Activated CD8-positive, alpha-beta T cell treated with anti-CD3 and anti-CD28 coated beads for 36 hours (primary cell): ENCODE results near the gene MCIDAS. TPM values are rescaled to one million over a fixed set of nuclear protein-coding genes. Genes with fewer than 3 reads are reported as not detected.
A peak's percentile ranks its signal among the peaks of the same experiment; 100 is the strongest.

Source experiments
- ATAC-seq: fragments of 200-7000 bp; cut with Tn5 transposase; one replicate; pipeline ENCODE4 v1.10.0; 2021; ENCODE audit warnings: mild to moderate bottlenecking, moderate library complexity
- CTCF ChIA-PET: fragments of 350-600 bp; sonication (Branson Sonifier 250); formaldehyde crosslinking; loops from one replicate; lab custom pipeline; 2021; ENCODE audit warnings: antibody characterized with exemption; lab: Charles Lee
- POLR2A ChIA-PET: fragments of 350-600 bp; sonication (Branson Sonifier 250); formaldehyde crosslinking; loops from one replicate; lab custom pipeline; 2021; ENCODE audit warnings: antibody characterized with exemption; lab: Charles Lee
- DNase-seq: peaks from one replicate; pipeline ENCODE4 v3.0.0-alpha.2; 2020
- H3K27ac Mint-ChIP-seq: one replicate; pipeline ENCODE4 v1.8.0; 2021; ENCODE audit warnings: mild to moderate bottlenecking, mixed read lengths
- H3K27me3 Mint-ChIP-seq: one replicate; pipeline ENCODE4 v1.8.0; 2021; ENCODE audit warnings: mixed read lengths
- H3K36me3 Mint-ChIP-seq: one replicate; pipeline ENCODE4 v1.8.0; 2021; ENCODE audit warnings: low read depth, mixed read lengths
- H3K4me1 Mint-ChIP-seq: one replicate; pipeline ENCODE4 v1.8.0; 2021; ENCODE audit warnings: low read depth, mixed read lengths
- H3K4me3 Mint-ChIP-seq: one replicate; pipeline ENCODE4 v1.8.0; 2021; ENCODE audit warnings: mild to moderate bottlenecking, moderate library complexity, mixed read lengths
- H3K9me3 Mint-ChIP-seq: one replicate; pipeline ENCODE4 v1.8.0; 2021; ENCODE audit warnings: mixed read lengths
- CTCF ChIP-seq: fragments of 200-600 bp; IDR thresholded peaks from one replicate; pipeline ENCODE4 v1.8.0; 2022; ENCODE audit warnings: antibody characterized with exemption, mild to moderate bottlenecking
- intact Hi-C: fragments of 100-400 bp; cut with micrococcal nuclease; formaldehyde crosslinking; loops from one replicate; pipeline ENCODE4 v1.10.0; 2022
- total RNA-seq, 2 experiments: library from RNA; stranded (reverse); gene quantifications; one replicate each; pipeline ENCODE4 v1.2.3, GENCODE V29; 2021

The MCIDAS gene
- under 1 TPM in 1 of 2 experiments, not detected in 1; 0.18 TPM for total RNA-seq

DNA sequence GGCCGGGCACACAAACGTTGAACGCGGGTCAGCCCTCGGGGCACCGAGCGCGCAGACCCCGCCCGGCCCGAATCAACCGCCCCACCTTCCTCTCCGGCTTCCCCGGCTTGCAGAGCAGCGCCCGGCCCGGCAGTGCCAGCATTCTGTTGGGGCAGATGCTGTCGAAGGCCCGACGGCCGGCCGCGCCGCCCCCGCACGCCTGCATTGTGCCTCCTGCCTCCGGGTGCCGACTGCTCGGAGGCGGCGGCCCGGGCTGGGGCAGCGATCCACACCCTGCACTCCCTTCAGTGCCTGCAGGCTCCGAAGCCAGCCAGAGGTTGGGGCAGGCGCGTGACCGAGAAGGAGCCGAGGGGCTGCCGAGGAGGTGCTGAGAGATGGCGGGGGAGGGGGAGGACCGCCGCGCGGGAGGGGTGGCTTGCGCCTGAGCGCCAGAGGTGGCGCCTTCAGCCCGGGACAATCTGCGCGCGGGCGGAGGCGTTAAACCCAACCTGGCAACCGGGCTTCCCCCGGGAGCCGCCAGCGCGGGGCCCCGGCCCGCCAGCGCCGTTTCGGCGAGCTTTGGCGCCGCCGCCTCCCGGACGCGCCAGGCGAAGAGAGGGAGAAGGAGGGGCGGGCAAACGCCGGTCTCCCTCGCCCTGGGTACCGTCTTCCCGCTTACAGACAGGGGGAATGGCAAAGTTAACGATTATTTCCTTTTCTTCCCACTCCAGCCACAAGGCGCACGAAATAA is at the start of gene MCIDAS:
TSS of gene MCIDAS (minus strand) at position 382 of the 730 bp plus-strand sequence. CDS start at position 205, 177 bp downstream.
- ATAC-seq (peak; percentile 65), DNase-seq (peak; percentile 84)
- ChIA-PET CTCF (interaction anchor here (1.0 to 9.6 kb wide), 11 partner anchors 8 to 81 kb away, joined by 3 to 51 read pairs (median 5); partner anchors contain the start of genes DHX29, GPX8 and MTREX), POLR2A (interaction anchor here (1.0 to 1.5 kb wide), 3 partner anchors 10 to 80 kb away, joined by 3 to 6 read pairs (median 3); partner anchors contain the start of genes DHX29 and MTREX)
- Mint-ChIP-seq H3K4me1 (peaks cover 34% of the 10 kb centered on the region), H3K36me3 (peaks cover 2% of the 10 kb centered on the region), H3K9me3 (no peaks in the 10 kb centered on the region), H3K27ac (no peak within 1 kb of the TSS), H3K4me3 (peak within 1 kb of the TSS; percentile 62), H3K27me3 (peaks cover 88% of the 10 kb centered on the region)
- intact Hi-C loops = loop anchor here (5.0 kb wide), 1 partner anchor 80 kb away; the partner anchor contains the start of genes DHX29 and MTREX
- TF ChIP-seq CTCF = no peak

- ChIA-PET CTCF (no interaction called here), POLR2A (no interaction called here)
- H3K9me3 Mint-ChIP-seq = no peaks in the 10 kb centered on the region
- H3K27me3 Mint-ChIP-seq = no peaks in the 10 kb centered on the region
- TF ChIP-seq CTCF = no peak
- no peak for ATAC-seq
- no peaks in the 10 kb centered on the region for H3K4me1 Mint-ChIP-seq
- no peak overlapping the region for H3K4me3 Mint-ChIP-seq
- H3K27ac Mint-ChIP-seq = no peak overlapping the region
- H3K36me3 Mint-ChIP-seq = peaks cover 40% of the 10 kb centered on the region
- DNase-seq = no peak
- intact Hi-C loops = no loop called here
Observed at GRCh38 chr5:55276771-55277170, 49.7 kb upstream of the MCIDAS start.

DNA sequence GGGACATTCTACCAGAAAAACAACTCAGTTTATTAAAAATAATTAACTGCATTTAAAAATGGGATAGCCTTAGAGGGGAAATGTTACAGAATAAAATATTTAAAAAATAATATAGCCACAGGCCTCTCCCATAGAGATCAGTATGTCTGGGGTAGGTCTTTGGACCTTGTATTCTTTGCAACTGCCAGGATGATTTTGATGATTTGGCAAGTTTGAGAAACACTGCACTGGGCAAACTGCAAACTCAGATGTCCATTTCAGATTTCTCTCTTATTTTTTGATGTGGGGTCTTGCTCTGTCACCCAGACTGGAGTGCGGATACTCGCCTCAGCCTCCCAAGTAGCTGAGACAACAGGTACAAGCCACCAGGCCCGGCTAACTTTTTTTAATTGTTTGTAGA is 31.2 kb upstream of the MCIDAS start:
- no peak for ATAC-seq
- Mint-ChIP-seq H3K27ac (no peak overlapping the region), H3K36me3 (peaks cover 17% of the 10 kb centered on the region), H3K9me3 (no peaks in the 10 kb centered on the region), H3K4me3 (no peak overlapping the region), H3K4me1 (peaks cover 2% of the 10 kb centered on the region), H3K27me3 (no peaks in the 10 kb centered on the region)
- TF ChIP-seq CTCF = no peak
- DNase-seq = no peak
- ChIA-PET POLR2A (interaction anchor here (0.9 kb wide), 1 partner anchor 10 kb away, joined by 3 read pairs; no protein-coding TSS in a partner anchor), CTCF (interaction anchor here (1.7 kb wide), 1 partner anchor 32 kb away, joined by 5 read pairs; no protein-coding TSS in a partner anchor)
- intact Hi-C loops = no loop called here

DNA sequence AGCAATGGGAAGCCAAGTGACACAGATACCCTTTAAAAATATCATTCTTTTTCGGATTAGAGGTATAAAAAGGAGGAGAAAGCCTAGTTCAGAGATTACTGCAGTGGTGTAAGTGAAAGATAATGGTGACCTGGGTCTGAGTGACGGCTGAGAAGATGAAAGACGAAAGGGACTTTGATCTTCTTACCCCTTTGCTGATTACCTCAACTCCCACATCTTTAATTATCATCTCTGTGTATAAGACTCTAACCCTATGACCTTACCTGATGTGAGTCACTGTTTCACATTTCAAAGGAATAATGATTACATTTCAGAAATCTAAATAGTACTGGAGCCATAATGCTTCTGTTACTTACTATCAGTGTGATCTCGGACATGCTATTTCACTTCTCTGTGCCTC is 27.7 kb upstream of the MCIDAS start:
- H3K4me1 Mint-ChIP-seq = peaks cover 2% of the 10 kb centered on the region
- H3K27ac Mint-ChIP-seq = no peak overlapping the region
- H3K27me3 Mint-ChIP-seq = peaks cover 1% of the 10 kb centered on the region
- ChIA-PET CTCF (no interaction called here), POLR2A (no interaction called here)
- no peaks in the 10 kb centered on the region for H3K9me3 Mint-ChIP-seq
- no peak for DNase-seq
- intact Hi-C loops = no loop called here
- peaks cover 9% of the 10 kb centered on the region for H3K36me3 Mint-ChIP-seq
- H3K4me3 Mint-ChIP-seq = no peak overlapping the region
- ATAC-seq = peak; percentile 42
- TF ChIP-seq CTCF = no peak

- TF ChIP-seq CTCF = no peak
- no peak for ATAC-seq
- ChIA-PET POLR2A (interaction anchor here (1.4 kb wide), 1 partner anchor 77 kb away, joined by 3 read pairs; the partner anchor contains the start of gene CDC20B), CTCF (no interaction called here)
- Mint-ChIP-seq H3K9me3 (peaks cover 11% of the 10 kb centered on the region), H3K27ac (no peak overlapping the region), H3K27me3 (peaks cover 1% of the 10 kb centered on the region), H3K36me3 (no peaks in the 10 kb centered on the region), H3K4me1 (peaks cover 2% of the 10 kb centered on the region), H3K4me3 (no peak overlapping the region)
- intact Hi-C loops = no loop called here
- DNase-seq = no peak
Observed at GRCh38 chr5:55250064-55250463, 22.9 kb upstream of the MCIDAS start.
